ENCODE data around the gene PPEF2.
"Not testable (repeated sequence)": the region's sequence is repeated elsewhere in the genome, so short reads cannot be mapped to it uniquely, and the experiment has no call there.

PPEF2 gene

GRCh38 chr4:75898536-75898935 is 3.7 kb downstream of the PPEF2 start:
- DNase-seq (ENCODE audit: low read depth in 2 of 2), result no peak

GRCh38 chr4:75895744-75896314 is 6.4 kb downstream of the PPEF2 start:
- no peak for DNase-seq (ENCODE audit: low read depth in 2 of 2)

GRCh38 chr4:75892508-75892907 is 9.7 kb downstream of the PPEF2 start:
- DNase-seq (ENCODE audit: low read depth in 2 of 2), result no peak

- DNase-seq (ENCODE audit: low read depth in 2 of 2), result no peak
Measured at GRCh38 chr4:75891611-75892010, 10.6 kb downstream of the PPEF2 start.

- DNase-seq (ENCODE audit: low read depth in 2 of 2), result no peak
Measured at GRCh38 chr4:75889537-75890199, 12.6 kb downstream of the PPEF2 start.

- DNase-seq (ENCODE audit: low read depth in 2 of 2), result no peak
Measured at GRCh38 chr4:75886104-75886503, 16.1 kb downstream of the PPEF2 start.

- no peak for DNase-seq (ENCODE audit: low read depth in 2 of 2)
Measured at GRCh38 chr4:75881476-75881875, 20.8 kb downstream of the PPEF2 start.

- DNase-seq (ENCODE audit: low read depth in 2 of 2), result no peak
Measured at GRCh38 chr4:75880278-75880677, 22.0 kb downstream of the PPEF2 start.

GRCh38 chr4:75878246-75878756 is 24.0 kb downstream of the PPEF2 start:
- DNase-seq (ENCODE audit: low read depth in 2 of 2), result no peak

GRCh38 chr4:75876218-75876617 is 26.0 kb downstream of the PPEF2 start:
- no peak for DNase-seq (ENCODE audit: low read depth in 2 of 2)

GRCh38 chr4:75869100-75869499 is 33.2 kb downstream of the PPEF2 start:
- DNase-seq (ENCODE audit: low read depth in 2 of 2), result no peak

- DNase-seq (ENCODE audit: low read depth in 2 of 2), result no peak
Measured at GRCh38 chr4:75867130-75867529, 35.1 kb downstream of the PPEF2 start.

GRCh38 chr4:75860606-75861005 is 41.6 kb downstream of the PPEF2 start:
- DNase-seq (ENCODE audit: low read depth in 2 of 2), result no peak

GRCh38 chr4:75858721-75859120 is 43.5 kb downstream of the PPEF2 start:
- no peak for DNase-seq (ENCODE audit: low read depth in 2 of 2)

- no peak for DNase-seq (ENCODE audit: low read depth in 2 of 2)
Measured at GRCh38 chr4:75849461-75849860, 52.8 kb downstream of the PPEF2 start.

GRCh38 chr4:75848891-75849290 is 53.4 kb downstream of the PPEF2 start:
- DNase-seq (ENCODE audit: low read depth in 2 of 2), result no peak

- DNase-seq (ENCODE audit: low read depth in 2 of 2), result not testable (repeated sequence)
Measured at GRCh38 chr4:75848171-75848760, 54.0 kb downstream of the PPEF2 start.

GRCh38 chr4:75845992-75846391 is 56.3 kb downstream of the PPEF2 start:
- DNase-seq (ENCODE audit: low read depth in 2 of 2), result no peak

GRCh38 chr4:75844151-75844662 is 58.0 kb downstream of the PPEF2 start:
- DNase-seq (ENCODE audit: low read depth in 2 of 2), result no peak

- no peak for DNase-seq (ENCODE audit: low read depth in 2 of 2)
Measured at GRCh38 chr4:75843596-75843995, 58.7 kb downstream of the PPEF2 start.

- no peak for DNase-seq (ENCODE audit: low read depth in 2 of 2)
Measured at GRCh38 chr4:75841641-75842520, 60.4 kb downstream of the PPEF2 start.

GRCh38 chr4:75834772-75835154 is 67.5 kb downstream of the PPEF2 start:
- DNase-seq (ENCODE audit: low read depth in 2 of 2), result no peak

Data from activated CD4-positive, alpha-beta T cell treated with anti-CD3 and anti-CD28 coated beads for 24 hours (primary cell).